GM21367 (cell line): ENCODE data around the gene OSBPL6.
"Not testable (repeated sequence)": the region's sequence is repeated elsewhere in the genome, so short reads cannot be mapped to it uniquely, and the experiment has no call there.

ENCODE experiments used
- ATAC-seq: cut with Tn5 transposase; IDR thresholded peaks from one replicate; pipeline ENCODE4 v1.9.1; 2021; ENCODE audit not compliant: unreplicated experiment

The OSBPL6 gene

DNA sequence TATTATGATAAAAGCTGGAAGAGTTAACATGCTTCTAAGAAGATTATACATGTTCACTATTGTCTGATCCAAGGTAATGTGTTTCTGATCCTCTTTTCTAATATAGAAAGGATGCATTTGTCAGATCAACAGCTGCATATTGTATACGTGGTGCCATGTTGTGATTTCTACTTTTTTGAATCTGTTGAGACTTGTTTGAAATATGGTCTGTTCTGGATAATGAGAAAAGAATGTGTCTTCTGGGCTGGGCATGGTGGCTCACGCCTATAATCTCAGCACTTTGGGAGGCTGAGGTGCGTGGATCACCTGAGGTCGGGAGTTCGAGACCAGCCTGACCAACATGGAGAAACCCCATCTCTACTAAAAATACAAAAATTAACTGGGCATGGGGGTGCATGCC lies 229.4 kb downstream of the OSBPL6 start:
- not testable (repeated sequence) for ATAC-seq

DNA sequence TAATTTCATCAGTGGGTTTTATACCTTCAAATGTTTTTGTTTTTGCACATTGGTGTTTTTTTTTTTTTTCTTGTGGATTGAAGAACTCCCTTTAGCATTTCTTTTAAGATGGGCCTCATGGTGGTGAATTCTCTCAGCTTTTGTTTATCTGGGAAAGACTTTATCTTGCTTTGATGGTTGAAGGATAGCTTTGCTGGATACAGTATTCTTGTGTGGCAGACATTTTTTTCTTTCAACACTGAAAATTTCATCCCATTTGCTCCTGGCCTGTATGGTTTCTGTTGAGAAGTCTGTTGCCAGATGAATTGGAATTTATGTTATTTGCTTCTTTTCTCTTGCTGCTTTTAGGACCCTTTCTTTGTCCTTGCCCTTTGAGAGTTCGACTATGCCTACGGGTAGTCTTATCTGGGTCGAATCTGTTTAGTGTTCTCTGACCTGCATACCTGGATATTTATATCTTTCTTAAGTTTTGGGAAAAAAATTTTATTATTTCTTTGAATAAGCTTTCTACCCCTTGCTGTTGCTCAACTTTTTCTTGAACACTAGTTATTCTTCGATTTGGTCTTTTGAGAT lies 231.0 kb downstream of the OSBPL6 start:
- no peak for ATAC-seq

GRCh38 chr2:178426388-178426787 lies 232.1 kb downstream of the OSBPL6 start:
- no peak for ATAC-seq

DNA sequence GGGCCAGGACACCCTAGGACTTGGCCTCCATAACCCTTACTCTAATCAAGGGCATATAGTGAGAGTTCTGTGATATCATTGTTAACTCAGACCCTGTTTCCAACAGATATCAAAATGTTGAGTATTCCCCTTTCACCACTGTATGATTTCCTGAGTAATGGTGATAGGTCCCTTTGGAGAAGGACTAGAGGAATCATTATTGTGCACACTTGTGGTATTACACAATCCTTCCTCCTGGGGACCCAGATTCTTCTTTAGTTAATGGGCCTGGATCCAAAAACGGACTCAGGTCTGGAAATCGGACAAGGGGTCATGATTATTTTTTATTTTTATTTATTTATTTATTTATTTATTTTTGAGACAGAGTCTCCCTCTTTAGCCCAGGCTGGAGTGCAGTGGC lies 233.1 kb downstream of the OSBPL6 start:
- no peak for ATAC-seq

- ATAC-seq = no peak
Measured at GRCh38 chr2:178428396-178428806, 234.1 kb downstream of the OSBPL6 start.

DNA sequence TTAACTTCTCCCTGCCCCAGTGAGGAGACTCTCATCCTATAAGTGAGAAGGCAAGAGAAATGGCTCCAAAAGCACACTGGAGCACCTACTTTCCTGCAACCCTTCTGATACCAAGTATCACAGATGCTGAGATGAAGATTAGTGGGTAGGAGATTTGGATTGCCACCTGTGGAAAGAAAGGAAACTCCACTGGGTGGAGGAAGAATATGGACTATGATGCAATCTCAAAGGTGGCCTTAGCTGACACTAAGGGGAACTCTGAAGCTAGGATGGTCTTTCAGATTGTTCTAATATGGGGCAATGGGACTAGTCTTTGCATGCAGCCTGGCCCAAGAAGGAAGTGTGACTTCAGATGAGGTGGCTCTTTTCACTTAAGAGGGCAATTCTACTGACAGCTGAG lies 235.0 kb downstream of the OSBPL6 start:
- ATAC-seq = no peak

- ATAC-seq = no peak
Measured at GRCh38 chr2:178436662-178437061, 242.3 kb downstream of the OSBPL6 start.

DNA sequence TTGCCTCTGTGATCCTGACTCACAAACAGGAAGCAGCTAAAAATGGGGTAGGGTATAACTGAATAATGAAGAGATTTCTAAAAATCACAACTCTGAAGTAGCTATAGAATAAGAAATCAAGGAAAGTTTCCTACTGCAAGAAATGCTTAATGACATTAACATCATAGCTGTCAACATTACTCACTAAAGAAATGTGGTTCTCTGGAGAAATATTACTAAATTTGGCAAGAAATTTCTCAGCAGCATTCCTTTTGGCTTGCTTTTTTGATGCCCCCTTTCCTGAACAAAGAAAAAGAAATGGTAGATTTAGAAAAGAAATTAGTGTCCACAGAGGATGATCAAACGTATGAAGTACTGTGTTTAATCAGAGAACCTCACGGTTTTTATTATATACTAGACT lies 247.1 kb downstream of the OSBPL6 start:
- no peak for ATAC-seq

DNA sequence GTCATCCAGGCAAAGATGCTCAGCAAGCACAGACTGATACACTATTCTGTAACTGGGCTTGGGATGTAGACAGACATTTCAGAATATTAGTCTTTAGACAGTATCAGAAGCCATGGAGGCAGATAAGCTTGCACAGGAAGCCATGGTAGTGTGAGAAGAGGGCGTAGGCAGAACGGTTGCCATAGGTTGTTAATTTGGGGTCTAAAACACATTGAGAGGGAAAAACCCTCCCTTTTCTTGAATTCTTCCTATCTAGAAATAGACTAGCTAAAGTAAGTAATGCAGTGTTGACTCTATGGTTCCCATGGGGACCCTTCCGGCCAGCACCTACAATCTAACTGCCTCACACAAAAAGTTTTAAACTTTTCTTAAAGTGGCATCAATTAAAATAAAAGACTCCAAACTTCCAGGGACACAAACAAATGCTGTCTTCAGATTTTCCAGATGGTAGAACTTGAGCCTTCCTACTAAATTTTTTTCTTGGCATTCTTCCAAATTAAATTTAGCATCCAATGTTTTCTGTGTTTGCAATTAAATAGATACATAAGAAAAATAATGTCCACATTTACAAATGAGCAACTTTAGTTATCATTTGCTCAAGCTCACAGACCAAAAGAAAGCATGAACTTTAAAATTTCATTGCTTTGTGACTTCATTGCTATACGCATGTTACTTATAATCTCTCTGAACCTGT lies 254.8 kb downstream of the OSBPL6 start:
- ATAC-seq = no peak

DNA sequence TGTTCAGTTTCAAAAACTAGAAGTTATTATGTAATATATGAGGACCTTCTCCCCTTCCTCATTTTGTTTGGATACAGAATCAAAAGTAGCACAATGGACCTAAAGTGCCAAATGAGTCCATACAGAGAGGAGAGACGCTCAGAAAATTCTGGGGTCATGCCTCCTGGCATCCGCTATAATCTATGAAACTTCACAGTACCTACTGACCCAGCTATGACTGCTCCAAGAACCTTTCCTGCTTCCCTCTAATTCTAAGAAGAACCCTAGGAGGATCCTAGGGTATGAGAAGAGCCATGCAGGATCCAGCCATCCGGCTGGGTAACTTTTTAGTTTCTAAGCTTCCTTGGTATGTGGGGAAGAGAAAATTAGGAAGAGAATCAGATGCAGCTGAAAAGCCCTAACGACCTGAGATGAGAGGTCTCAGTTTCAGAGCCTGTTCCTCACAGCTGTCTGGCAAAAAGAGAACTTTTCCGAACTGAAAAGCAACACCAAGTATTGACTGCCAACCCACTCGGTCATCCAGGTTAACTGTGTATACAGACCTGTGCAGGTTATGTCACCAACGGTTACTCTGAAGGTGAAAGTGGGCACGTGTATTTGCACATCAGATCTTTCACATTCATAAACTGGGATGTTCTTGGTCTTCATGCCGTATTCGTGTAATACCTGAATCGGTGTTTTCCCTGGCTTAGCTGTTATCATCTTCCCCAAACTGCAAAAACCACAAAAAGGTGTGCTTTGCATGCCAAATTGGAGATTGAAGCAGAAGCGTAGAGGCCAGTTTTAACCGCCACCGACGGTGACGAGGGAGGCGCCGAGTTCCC lies 255.6 kb downstream of the OSBPL6 start:
- peak; percentile 6 for ATAC-seq

DNA sequence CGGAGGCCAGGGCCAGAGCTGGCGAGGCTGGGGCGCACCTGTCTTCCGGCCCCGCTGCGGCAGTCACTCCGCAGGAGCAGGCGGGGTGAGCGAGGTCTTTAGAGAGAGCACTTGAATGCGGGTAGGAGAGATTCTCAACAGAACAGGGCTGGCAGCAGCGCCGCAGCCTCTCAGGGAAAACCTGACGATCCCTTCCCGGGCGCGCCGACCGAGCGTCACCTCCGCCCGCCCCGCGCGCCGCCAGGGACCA lies 256.1 kb downstream of the OSBPL6 start:
- ATAC-seq = peak; percentile 42

DNA sequence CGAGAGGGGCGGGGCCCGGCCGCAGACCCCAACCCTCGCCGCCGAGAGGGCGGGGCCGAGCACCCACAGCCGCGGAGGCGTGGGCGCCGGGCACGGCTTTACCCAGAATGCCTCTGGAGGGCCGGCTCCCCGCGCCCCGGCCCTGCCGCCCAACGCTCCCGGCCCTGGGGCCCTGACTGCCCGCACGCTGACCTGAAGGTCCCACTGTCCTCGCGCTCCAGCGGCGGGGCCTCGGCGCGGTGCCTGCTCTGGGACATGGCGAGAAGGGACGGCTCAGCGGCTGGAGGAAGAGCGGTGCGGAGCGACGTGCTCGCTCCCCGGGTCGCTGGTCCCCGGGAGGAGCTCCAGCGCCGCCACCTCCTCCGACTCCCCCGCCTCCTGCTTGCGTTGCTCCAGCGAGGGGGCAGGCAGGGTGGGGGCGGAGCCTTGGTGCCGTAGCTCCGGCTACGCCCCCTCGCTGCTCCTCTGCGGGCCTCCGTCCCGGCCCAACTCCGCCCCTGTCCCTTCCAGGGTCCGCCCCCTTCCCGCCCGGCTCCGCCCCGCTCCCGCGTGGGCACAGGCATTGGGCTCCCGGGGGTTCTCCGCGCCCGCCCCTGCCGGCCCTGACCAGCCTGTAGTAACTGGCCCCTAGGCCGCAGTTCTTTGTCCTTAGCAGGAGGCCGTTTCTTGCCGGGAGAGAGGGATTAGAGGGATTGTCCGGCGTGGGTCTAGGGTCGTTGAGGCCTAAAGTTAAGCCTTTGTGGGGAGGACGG lies 256.6 kb downstream of the OSBPL6 start, which contains the start of the genes PJVK and PRKRA:
Gene PJVK (plus strand): TSS at position 605 of the 752 bp plus-strand sequence. CDS start 2,032 bp downstream, outside the sequence.
Gene PRKRA (minus strand): TSS at position 402 of the 752 bp plus-strand sequence. CDS start 145 bp downstream, at position 257.
- peak; percentile 82 for ATAC-seq

DNA sequence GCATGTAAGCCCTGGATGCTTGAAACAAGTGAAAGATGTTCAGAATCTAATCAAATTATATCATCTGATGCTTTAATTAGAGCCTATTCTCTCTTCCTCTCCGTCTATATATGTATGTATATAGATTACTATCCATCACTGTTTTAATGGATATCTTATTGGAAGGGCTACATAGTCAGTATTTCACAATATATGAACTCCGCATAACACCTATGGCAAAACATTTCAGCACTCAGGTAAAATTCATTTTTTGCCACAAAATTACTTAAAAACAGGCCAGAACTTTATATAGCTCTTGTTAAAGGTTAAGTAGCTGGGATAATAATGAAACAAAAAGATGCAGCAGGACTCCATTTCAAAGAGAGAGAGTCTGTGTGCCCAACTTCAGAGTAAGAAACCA lies 258.0 kb downstream of the OSBPL6 start:
- no peak for ATAC-seq
